DMS114 treated with DMSO at 0.1 percent for 48 hours (cell line): ENCODE measurements around the gene NRXN3.

Experiments used
- DNase-seq: peaks from one replicate; lab custom pipeline; 2025; ENCODE audit not compliant: unreplicated experiment; lab: John Stamatoyannopoulos, UW

NRXN3 gene

DNA sequence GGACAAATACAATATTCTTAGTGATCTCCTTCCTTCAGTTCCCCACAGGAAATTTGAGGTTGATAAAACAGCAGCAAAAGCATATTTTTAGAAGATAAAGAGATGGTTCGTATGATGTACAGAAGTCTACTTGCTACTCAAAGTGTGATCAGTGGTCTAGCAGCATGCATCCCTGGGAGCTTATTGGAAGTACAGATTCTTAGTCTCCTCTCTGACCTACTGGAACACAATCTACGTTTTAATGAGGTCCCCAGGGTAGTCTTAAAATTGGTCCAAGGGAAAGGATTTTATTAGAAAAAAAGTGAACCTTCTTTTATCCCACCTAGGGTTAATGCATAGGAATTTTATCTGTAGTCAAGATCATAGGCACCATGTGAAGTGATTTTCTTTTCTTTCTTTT is 703.4 kb downstream of the NRXN3 start:
- no peak for DNase-seq

- no peak for DNase-seq
Observed at GRCh38 chr14:78875049-78875448, 704.9 kb downstream of the NRXN3 start.

DNA sequence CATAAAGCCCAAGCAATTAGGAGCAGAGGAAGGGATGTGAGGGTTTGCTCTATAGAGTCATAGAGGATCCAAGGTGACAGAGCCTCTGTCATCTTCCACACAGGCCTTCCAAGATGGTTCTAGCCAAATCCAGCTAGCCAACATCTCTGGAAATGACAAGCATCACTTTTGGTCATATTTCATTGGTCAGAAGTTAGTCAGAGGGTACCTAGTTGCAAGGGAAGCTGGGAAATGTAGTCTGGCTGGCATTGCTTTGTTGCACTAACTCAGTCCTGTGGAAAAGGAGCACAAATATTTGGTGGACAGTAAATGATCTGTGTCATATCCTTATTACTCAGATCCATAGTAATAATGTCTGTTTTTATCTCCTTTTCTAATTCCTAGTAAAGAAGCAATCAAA is 715.7 kb downstream of the NRXN3 start:
- no peak for DNase-seq

DNA sequence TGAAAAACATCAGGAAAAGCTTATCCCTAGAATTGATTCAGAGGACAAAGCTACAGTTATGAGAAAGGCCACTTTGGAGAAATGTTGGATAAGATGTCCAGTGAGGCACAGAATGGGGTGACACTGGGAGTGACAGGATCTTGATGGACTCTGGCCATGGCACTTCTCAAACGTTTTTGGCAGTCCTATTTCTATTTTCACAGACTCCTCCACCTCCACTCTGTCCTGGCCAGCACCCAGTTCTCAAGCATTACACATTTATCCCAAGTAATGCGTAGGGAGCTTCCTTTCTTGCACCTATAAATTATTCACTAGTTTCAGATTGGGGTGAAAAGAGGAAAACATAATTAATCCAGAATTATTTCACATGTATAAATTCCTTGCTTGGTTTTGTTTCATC is 727.3 kb downstream of the NRXN3 start:
- no peak for DNase-seq

GRCh38 chr14:78902010-78902623 is 731.9 kb downstream of the NRXN3 start:
- DNase-seq, result no peak

- DNase-seq, result no peak
Observed at GRCh38 chr14:78904094-78904493, 733.9 kb downstream of the NRXN3 start.

DNA sequence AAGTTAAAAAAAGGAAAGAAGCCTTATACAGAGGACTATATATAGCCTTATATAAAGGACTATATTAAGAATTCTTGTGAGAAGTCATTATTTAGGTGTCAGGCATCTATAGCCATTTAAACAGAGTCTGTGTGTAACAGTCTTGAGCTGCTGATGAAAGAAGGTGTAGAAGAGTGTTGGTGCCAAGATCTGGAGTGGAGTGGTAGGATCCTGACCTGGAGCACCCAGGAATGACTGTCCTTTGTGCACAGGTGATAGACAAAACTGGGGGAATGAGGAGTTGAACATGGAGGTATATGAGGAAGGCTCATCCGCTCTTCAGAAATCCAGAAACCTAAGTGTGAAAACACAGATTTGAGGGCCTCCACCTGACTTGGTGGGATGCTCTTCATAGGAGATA is 747.3 kb downstream of the NRXN3 start:
- no peak for DNase-seq

DNA sequence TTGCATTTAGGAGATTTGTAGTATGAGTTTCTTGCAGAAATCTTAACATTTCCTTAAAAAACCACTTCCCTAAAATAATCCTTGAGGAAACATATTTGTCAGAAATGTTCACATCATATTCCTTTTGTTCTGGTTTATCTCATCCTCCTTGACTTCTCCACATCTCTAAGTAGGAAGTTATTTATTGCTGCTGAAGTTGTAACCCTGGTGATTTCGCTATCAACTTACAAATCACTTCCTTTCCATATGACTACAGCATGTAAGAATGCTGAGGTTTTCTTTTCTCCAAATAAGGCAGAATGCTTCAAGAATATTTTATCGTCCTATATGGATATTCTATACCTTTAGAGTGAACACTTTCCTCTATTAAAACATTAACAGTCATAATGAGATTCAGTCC is 751.7 kb downstream of the NRXN3 start:
- DNase-seq, result no peak

- DNase-seq, result no peak
Observed at GRCh38 chr14:78927261-78927660, 757.1 kb downstream of the NRXN3 start.

GRCh38 chr14:78933166-78933565 is 763.0 kb downstream of the NRXN3 start:
- DNase-seq, result no peak

- no peak for DNase-seq
Observed at GRCh38 chr14:78933948-78934524, 763.9 kb downstream of the NRXN3 start.

- DNase-seq, result no peak
Observed at GRCh38 chr14:78946949-78947348, 776.8 kb downstream of the NRXN3 start.

GRCh38 chr14:78947681-78948080 is 777.5 kb downstream of the NRXN3 start:
- no peak for DNase-seq

GRCh38 chr14:78950649-78951048 is 780.5 kb downstream of the NRXN3 start:
- no peak for DNase-seq

- DNase-seq, result no peak
Observed at GRCh38 chr14:78951602-78952001, 781.4 kb downstream of the NRXN3 start.

GRCh38 chr14:78959674-78960264 is 789.6 kb downstream of the NRXN3 start:
- peak; percentile 37 for DNase-seq

DNA sequence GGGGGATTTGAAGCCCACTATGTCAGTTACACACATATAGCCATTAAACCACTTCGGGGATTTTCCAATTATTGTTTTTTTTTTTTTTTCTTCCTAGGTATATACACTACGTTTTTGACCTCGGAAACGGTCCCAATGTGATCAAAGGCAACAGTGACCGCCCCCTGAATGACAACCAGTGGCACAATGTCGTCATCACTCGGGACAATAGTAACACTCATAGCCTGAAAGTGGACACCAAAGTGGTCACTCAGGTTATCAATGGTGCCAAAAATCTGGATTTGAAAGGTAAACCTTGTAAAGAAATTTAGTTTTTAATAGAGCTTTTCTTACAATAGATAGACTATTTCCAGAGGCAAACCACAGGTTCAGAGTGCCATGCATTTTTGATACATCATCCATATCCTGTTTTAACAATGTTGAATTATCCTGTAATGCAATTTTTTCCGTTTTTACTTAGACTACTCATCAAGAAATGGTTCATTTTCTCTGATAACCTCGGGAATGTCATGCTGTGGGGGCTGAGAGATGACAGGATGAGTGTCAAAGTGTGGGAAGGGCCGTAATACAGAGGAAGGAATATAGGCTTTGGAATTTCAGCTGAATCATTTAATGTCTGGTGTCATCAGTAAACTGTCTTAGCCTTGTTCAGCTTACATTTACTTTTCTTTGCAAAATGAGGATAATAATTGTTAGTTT is 797.1 kb downstream of the NRXN3 start:
- no peak for DNase-seq

- no peak for DNase-seq
Observed at GRCh38 chr14:78968265-78968664, 798.1 kb downstream of the NRXN3 start.

DNA sequence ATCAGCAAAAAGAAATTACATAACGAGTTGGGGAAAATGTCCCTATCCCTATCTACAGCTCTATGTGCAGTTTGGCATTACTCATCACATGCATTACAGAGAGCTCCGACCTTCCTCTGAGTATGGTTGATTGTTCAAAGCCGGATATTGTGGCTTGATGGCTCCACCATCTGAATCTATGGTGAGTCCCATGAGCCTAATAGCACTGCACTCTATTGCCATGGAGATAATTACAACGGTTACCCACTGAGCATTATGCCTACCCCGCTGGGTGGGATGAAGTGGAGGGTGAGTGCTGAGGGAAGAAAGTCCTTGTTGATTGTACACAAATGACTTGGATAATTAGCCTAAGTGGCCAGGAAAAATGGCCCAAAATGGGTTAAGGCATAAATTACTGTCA is 800.5 kb downstream of the NRXN3 start:
- DNase-seq, result no peak

DNA sequence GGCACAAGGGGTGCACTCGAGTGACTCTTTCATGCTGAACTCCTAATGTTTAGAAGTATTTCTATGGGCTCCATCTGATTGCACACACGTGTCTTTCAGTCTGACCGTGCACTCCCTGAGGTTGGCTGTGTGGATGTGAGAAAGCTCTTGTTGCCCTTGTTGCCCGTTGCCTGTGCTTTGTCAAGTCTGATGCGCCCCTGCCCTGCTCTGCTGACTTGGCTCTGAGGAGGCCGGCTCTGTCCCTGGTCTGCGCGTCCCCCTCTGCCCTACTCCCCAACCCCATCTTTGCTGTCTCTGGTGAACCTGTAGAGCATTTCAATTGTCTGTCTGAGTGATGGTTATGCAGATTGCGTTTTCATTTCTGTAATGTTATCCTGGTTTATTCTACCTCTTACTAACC is 802.3 kb downstream of the NRXN3 start:
- no peak for DNase-seq

DNA sequence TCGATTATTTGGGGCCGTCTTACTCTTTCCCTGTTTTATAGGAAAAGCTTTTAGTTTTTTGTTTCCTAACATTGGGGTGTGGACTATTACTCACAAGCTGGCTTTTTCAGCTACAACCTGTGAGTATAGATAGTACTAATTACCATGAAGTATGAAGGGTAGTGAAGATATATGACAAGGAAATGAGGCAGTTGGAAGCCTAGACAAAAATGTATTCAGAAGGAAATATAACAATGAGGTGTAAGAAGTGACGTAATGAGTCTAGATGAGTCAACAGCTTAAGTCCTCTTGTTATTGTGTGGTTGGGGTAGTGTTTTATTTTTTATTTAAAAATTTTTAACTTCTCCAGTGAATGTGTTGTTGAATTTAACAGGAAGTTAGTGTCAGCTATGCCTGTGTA is 804.5 kb downstream of the NRXN3 start:
- DNase-seq, result no peak

DNA sequence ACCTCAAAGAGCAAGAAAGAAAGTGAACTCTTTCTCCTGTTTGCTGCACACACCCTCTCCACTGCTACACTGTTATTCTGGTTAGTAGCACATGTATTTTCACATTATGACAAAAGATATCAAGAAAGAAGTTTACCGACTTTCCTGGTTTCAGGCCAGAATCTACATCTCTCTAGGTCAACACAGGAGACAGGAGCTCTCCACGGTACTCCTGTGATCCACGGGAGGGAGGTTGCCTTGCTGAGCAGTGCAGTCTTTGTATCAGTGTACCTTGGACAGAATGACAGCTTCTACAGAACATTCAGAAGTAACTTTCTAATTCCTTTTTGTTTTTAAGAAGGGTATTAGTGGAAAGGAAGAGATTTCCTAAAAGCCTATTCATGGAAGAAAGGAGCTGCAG is 805.6 kb downstream of the NRXN3 start:
- no peak for DNase-seq
